ENCODE results near the gene CALML5.

DNA sequence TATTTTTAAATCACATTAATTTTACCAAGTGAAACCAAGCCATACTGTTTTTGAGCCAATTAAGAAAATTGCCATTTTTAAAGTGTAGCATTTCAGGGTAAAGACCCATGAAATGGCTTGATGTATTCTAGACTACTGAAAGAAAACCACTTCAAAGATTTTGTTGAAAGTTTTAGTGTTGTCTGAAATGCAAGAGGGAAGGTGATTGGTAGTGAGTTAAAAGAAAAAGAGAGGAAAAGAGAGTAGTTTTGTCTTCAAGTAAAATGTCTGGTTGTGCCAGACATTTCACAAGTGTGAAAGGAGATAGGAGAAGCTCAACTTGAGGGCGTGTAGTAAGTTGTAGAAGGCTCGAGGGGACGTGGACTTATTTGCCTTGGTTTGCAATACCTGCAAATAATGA is 41.6 kb downstream of the CALML5 start:
- TF ChIP-seq, protein P1, sequence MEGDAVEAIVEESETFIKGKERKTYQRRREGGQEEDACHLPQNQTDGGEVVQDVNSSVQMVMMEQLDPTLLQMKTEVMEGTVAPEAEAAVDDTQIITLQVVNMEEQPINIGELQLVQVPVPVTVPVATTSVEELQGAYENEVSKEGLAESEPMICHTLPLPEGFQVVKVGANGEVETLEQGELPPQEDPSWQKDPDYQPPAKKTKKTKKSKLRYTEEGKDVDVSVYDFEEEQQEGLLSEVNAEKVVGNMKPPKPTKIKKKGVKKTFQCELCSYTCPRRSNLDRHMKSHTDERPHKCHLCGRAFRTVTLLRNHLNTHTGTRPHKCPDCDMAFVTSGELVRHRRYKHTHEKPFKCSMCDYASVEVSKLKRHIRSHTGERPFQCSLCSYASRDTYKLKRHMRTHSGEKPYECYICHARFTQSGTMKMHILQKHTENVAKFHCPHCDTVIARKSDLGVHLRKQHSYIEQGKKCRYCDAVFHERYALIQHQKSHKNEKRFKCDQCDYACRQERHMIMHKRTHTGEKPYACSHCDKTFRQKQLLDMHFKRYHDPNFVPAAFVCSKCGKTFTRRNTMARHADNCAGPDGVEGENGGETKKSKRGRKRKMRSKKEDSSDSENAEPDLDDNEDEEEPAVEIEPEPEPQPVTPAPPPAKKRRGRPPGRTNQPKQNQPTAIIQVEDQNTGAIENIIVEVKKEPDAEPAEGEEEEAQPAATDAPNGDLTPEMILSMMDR (conservative IDR thresholded peaks at IDR 0.05; ENCODE audit: low read depth, low read length) = no peak
- TF ChIP-seq FOS (IDR thresholded peaks at IDR 0.05; ENCODE audit: low read depth, low read length) (no peak), RAD21 (IDR thresholded peaks at IDR 0.05; ENCODE audit: low read length) (no peak), POLR2A (IDR thresholded peaks at IDR 0.05; ENCODE audit: low read depth, low read length) (no peak), RCOR1 (IDR thresholded peaks at IDR 0.05; ENCODE audit: insufficient replicate concordance, low read length) (no peak), MXI1 (IDR thresholded peaks at IDR 0.05; ENCODE audit: borderline replicate concordance, low read depth, low read length) (no peak)
- TF ChIP-seq, protein P2, sequence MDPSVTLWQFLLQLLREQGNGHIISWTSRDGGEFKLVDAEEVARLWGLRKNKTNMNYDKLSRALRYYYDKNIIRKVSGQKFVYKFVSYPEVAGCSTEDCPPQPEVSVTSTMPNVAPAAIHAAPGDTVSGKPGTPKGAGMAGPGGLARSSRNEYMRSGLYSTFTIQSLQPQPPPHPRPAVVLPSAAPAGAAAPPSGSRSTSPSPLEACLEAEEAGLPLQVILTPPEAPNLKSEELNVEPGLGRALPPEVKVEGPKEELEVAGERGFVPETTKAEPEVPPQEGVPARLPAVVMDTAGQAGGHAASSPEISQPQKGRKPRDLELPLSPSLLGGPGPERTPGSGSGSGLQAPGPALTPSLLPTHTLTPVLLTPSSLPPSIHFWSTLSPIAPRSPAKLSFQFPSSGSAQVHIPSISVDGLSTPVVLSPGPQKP (IDR thresholded peaks at IDR 0.05; ENCODE audit: borderline replicate concordance, low read depth, low read length) = no peak
- TF ChIP-seq, protein P3, sequence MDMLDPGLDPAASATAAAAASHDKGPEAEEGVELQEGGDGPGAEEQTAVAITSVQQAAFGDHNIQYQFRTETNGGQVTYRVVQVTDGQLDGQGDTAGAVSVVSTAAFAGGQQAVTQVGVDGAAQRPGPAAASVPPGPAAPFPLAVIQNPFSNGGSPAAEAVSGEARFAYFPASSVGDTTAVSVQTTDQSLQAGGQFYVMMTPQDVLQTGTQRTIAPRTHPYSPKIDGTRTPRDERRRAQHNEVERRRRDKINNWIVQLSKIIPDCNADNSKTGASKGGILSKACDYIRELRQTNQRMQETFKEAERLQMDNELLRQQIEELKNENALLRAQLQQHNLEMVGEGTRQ (IDR thresholded peaks at IDR 0.05; ENCODE audit: low read depth, low read length) = no peak

Data from IMR-90 (cell line).